SK-MEL-5 (cell line): ENCODE data around the gene ZNF747. TPM values are rescaled to one million over a fixed set of nuclear protein-coding genes. Genes with fewer than 3 reads are reported as not detected.

Experiments used
- DNase-seq: peaks from one replicate; pipeline ENCODE4 v3.0.0-alpha.2; 2016; ENCODE audit warnings: low read depth, low spot score
- in situ Hi-C: cut with HindIII; loops from 2 replicates; pipeline ENCODE4 v1.10.0; 2016; ENCODE audit warnings: low sequenced_read_pairs, high pct_unique_total_duplicates, low pct_unique_long_range_greater_than_20kb
- total RNA-seq: library from RNA; depleted of rRNA; stranded (reverse); fragments of >200 nt; shearing (Covaris generic); gene quantifications from 2 replicates; pipeline ENCODE4 v1.2.3, GENCODE V29; 2014

ZNF747 gene
- total RNA-seq, 1 experiment from 2014 or later, result 4.1 TPM

DNA sequence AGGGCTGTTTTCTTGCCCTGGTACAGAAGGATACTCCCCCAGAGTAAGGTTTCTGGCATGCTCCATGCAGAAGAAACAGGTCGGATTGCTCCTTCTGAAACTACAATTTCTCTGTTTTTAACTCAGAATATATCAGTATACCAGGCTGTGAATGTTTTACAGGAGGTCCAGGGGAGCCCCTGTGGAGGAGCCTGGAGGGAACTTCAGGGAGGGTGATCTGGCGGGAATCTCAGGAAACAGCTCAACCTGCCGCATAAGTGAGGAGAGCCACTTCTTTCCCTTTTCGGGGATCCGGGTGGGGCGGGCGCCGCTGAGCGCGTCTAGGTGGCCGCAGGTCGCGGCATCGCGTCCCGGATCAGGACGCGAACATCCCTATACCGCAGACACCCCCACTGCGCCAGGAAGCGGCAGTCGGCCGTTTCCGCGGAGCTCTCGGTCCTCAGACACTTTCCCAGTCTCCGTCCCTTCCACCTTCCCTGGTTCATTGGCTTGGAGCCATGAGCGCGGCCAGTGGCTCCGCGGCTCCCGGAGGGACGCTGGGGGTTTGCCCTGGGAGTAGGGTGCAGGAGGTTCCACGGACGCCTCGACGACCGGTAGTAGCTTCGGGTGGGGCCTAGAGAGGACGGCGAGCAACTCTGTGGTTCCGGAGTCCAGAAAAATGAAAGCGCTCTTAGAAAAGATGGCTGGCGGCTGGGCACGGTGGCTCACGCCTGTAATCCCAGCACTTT is 26.6 kb upstream of the ZNF747 start:
- no peak for DNase-seq
- in situ Hi-C loops, result no loop called here

DNA sequence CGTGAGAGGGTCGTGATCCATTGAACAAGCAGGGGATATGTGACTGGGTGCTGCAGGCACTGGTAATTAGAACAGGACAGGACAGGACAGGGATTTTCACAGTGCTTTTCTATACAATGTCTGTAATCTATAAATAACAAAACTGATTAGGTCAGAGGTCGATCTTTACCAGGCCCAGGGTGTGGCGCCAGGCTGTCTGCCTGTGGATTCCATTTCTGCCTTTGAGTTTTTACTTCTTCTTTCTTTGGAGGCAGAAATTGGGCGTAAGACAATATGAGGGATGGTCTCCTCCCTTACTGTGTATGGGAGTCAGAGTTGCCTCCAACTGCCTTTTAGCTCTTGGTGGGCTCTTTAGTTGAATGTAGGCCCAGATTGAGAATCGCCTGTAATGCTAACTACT is 25.0 kb upstream of the ZNF747 start:
- in situ Hi-C loops, result no loop called here

GRCh38 chr16:30558789-30559377 is 24.2 kb upstream of the ZNF747 start:
- in situ Hi-C loops, result no loop called here
- DNase-seq, result no peak

More for the DNA sequence above, 25.0 kb upstream of the ZNF747 start:
- DNase-seq, result no peak

- in situ Hi-C loops, result no loop called here
- DNase-seq, result peak; percentile 97
These were observed 23.5 kb upstream of the ZNF747 start, which contains the start of gene ZNF764 for GRCh38 chr16:30557957-30558788. ZNF764 (minus strand) TSS chr16:30558374; CDS start chr16:30558182, 192 bp downstream.

- no peak for DNase-seq
- in situ Hi-C loops, result no loop called here
These were observed 23.0 kb upstream of the ZNF747 start for GRCh38 chr16:30557707-30557956.

GRCh38 chr16:30556125-30556473 is 21.4 kb upstream of the ZNF747 start:
- in situ Hi-C loops, result no loop called here
- DNase-seq, result no peak

- in situ Hi-C loops, result no loop called here
These were observed 20.9 kb upstream of the ZNF747 start for GRCh38 chr16:30555315-30556124.

DNA sequence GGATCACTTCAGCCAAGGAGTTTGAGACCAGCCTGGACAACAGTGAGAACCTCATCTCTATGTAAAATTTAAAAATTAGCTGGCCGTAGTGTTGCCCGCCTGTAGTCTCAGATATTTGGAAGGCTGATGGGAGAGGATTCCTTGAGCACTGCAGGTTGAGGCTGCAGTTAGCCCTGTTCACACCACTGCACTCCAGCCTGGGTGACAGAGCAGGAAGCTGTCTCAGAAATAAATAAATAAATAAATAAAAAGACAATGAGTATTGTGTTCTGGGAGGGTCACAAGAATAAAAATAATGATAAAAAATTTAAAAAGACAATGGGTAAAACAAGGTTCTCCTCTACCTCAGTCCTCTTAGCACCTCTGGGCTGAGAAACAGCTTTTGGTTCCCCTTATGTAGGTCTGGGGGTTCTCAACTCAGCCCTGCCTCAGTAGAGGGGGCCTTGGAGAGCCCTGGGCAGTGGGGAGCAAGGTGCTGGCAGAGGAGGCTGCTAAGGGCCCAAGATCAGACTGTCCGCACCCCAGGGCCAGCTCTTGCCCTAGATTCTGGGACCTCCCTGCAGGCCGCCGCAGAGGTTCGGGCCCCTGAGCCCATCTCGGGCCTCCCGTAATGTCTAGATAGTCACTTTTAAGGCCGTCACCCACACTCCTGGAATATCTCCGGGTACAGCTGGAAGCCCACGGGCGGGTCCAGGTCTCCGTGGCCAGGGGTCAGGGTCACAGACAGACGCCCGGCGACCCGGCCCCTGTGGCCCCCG is 20.1 kb upstream of the ZNF747 start:
- DNase-seq, result no peak

More at GRCh38 chr16:30555315-30556124, 20.9 kb upstream of the ZNF747 start:
- no peak for DNase-seq

DNA sequence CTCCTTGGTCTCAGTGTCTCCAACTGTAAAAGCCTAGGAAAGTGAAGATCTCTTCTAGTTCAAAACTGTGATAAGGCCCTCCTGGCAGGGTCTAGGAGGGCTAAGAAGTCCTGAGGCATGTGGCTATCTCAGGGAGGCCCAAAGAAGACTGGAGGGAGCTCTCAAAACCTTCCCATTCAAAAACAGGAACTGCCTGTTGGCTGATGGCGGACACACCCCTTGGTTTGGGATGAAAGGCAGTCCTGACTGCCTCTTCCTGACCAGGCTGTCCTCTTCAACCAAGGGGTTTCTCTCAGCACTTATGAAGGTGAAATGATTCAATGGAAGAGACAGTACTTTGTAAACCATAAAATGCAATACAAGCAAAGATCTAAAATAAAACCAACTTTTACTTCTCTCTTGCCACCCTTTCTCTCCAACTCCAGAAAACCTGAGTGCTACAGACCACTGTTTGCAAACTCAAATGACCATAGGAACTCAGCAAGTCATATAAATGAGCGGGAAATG is 18.8 kb upstream of the ZNF747 start:
- in situ Hi-C loops, result no loop called here
- DNase-seq, result no peak

More for the DNA sequence above, 20.1 kb upstream of the ZNF747 start:
- in situ Hi-C loops, result no loop called here

DNA sequence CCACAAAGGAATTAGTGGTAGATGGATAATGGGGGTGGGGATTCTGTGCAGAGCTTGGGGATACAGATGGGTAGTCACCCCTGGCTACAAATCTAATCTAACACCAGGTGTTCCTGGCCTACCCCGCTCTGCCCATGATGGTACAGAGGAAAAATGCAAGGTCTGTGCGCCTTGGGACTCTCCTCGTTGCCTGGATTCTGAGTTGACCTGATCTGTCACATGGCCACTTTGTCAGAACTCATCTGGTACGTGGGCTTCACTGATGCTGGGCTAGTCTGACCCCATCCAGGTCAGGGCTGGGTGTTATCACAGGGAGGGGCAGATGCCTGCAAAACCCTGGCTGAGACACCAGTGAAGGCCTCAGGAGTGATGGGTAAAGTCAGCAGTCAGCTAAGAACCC is 18.3 kb upstream of the ZNF747 start:
- in situ Hi-C loops, result no loop called here

GRCh38 chr16:30551781-30552180 is 17.1 kb upstream of the ZNF747 start:
- in situ Hi-C loops, result no loop called here
- no peak for DNase-seq

More for the DNA sequence above, 18.3 kb upstream of the ZNF747 start:
- DNase-seq, result no peak

GRCh38 chr16:30548416-30549253 is 14.0 kb upstream of the ZNF747 start:
- DNase-seq, result peak; percentile 14
- in situ Hi-C loops, result no loop called here

- in situ Hi-C loops, result no loop called here
- no peak for DNase-seq
These were observed 11.5 kb upstream of the ZNF747 start for GRCh38 chr16:30546115-30546514.

GRCh38 chr16:30543067-30543466 is 8.4 kb upstream of the ZNF747 start:
- DNase-seq, result no peak
- in situ Hi-C loops, result no loop called here

DNA sequence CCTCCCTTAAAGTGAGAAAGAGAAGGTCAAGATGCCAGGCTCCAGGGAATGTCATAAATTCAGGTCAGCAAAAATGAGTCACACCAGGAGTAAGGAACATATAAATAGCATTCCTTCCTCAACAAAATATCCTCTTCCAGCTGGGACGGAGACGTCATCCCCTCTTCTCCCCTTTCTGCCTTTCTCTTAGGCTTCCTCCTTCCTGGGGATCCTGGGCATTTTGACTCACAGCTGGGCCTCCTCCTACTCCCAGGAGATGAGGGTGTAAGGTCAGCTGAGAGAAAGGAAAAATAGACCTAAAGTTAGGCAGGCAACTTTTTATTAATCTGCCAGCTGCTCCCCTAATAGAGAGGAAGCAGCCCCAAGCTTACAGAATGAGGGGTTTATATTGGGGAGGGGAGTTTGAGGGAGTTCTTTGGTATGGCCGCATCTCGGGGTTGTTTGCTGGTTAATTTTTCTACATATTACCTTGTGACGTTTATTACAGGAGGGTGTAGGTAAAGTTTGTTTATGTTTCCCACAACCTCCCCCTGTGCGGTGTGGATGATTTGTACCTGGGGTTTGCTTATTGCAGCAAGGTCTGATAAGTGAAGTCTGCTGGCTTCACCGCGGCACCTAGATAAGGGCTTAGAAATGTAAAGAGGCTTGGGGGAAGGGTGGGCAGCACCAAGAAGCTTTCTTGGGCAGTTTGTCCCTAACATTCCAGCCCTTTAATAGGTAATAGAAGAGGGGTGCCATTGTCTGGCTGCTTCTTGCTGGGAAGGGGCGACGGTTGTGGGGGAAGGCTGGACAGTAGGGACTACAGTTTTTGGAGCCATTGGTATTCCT is 7.1 kb upstream of the ZNF747 start:
- DNase-seq, result no peak

More for the DNA sequence above, 7.1 kb upstream of the ZNF747 start:
- in situ Hi-C loops, result no loop called here
